HG02884 (cell line): Measurements from ENCODE around the gene PPAT.
"Not testable (repeated sequence)": the region's sequence is repeated elsewhere in the genome, so short reads cannot be mapped to it uniquely, and the experiment has no call there.

Source experiments
- ATAC-seq: cut with Tn5 transposase; IDR thresholded peaks from one replicate; pipeline ENCODE4 v1.9.1; 2021; ENCODE audit warnings: mild to moderate bottlenecking, moderate library complexity; ENCODE audit not compliant: unreplicated experiment

The PPAT gene

GRCh38 chr4:56435140-56435926 lies at the start of gene PPAT:
TSS of gene PPAT (minus strand) at chr4:56435615. CDS start at chr4:56435477, 138 bp downstream.
- peak; percentile 72 for ATAC-seq

- ATAC-seq: no peak
Observed at GRCh38 chr4:56480691-56481090, 45.3 kb upstream of the PPAT start.

GRCh38 chr4:56477192-56477702 lies 41.8 kb upstream of the PPAT start:
- ATAC-seq: no peak

GRCh38 chr4:56475917-56476316 lies 40.5 kb upstream of the PPAT start:
- peak; percentile 88 for ATAC-seq

GRCh38 chr4:56469489-56470210 lies 34.2 kb upstream of the PPAT start:
- ATAC-seq: no peak

- ATAC-seq: peak; percentile 51
Observed at GRCh38 chr4:56468097-56468422, 32.6 kb upstream of the PPAT start.

GRCh38 chr4:56467284-56468096 lies 32.1 kb upstream of the PPAT start, which contains the start of gene SRP72:
TSS of gene SRP72 (plus strand) at chr4:56467617. CDS start at chr4:56467636, 19 bp downstream.
- ATAC-seq: peak; percentile 90

- no peak for ATAC-seq
Observed at GRCh38 chr4:56466910-56467283, 31.5 kb upstream of the PPAT start.

- ATAC-seq: not testable (repeated sequence)
Observed at GRCh38 chr4:56466296-56466761, 30.9 kb upstream of the PPAT start.

- ATAC-seq: no peak
Observed at GRCh38 chr4:56465599-56466295, 30.3 kb upstream of the PPAT start.

- no peak for ATAC-seq
Observed at GRCh38 chr4:56464581-56464980, 29.2 kb upstream of the PPAT start.

- ATAC-seq: no peak
Observed at GRCh38 chr4:56463711-56464110, 28.3 kb upstream of the PPAT start.

GRCh38 chr4:56462157-56462556 lies 26.7 kb upstream of the PPAT start:
- ATAC-seq: no peak

GRCh38 chr4:56460085-56460484 lies 24.7 kb upstream of the PPAT start:
- no peak for ATAC-seq

- no peak for ATAC-seq
Observed at GRCh38 chr4:56450342-56450741, 14.9 kb upstream of the PPAT start.

GRCh38 chr4:56449475-56449874 lies 14.1 kb upstream of the PPAT start:
- ATAC-seq: not testable (repeated sequence)

- no peak for ATAC-seq
Observed at GRCh38 chr4:56448301-56448700, 12.9 kb upstream of the PPAT start.

- ATAC-seq: no peak
Observed at GRCh38 chr4:56445699-56446098, 10.3 kb upstream of the PPAT start.

GRCh38 chr4:56444719-56445118 lies 9.3 kb upstream of the PPAT start:
- ATAC-seq: no peak

GRCh38 chr4:56440983-56441382 lies 5.6 kb upstream of the PPAT start:
- no peak for ATAC-seq

- ATAC-seq: no peak
Observed at GRCh38 chr4:56438766-56439165, 3.4 kb upstream of the PPAT start.
